IMR-90 (cell line): Measurements from ENCODE around the gene DOCK10. TPM values are rescaled to one million over a fixed set of nuclear protein-coding genes. Genes with fewer than 3 reads are reported as not detected.

ENCODE experiments used
- ATAC-seq: fragments of 200-7000 bp; cut with Tn5 transposase; 2 replicates; pipeline ENCODE4 v1.9.1; 2020; ENCODE audit warnings: low read depth, mild to moderate bottlenecking, moderate library complexity
- BruUV-seq: library from RNA; stranded (reverse); fragments of 400-500 nt; replicated peaks from 2 replicates; lab custom pipeline; 2021; lab: Mats Ljungman, UMichigan
- CTCF ChIA-PET: fragments of 300-600 bp; formaldehyde crosslinking; extraction: SDS; loops from one replicate; lab custom pipeline; 2021; ENCODE audit warnings: antibody characterized with exemption; lab: Yijun Ruan, JAX
- POLR2A ChIA-PET: fragments of 300-600 bp; sonication (Branson Sonifier 250); formaldehyde crosslinking; loops from one replicate; lab custom pipeline; 2022; ENCODE audit warnings: antibody characterized with exemption; ENCODE audit not compliant: unreplicated experiment; lab: Charles Lee
- DNase-seq: peaks from one replicate; pipeline ENCODE4 v3.0.0; 2013
- H2AFZ ChIP-seq: replicated peaks from 2 replicates; pipeline ENCODE3; 2013; ENCODE audit warnings: low read length, mild to moderate bottlenecking; ENCODE audit not compliant: poor library complexity
- H2AK5ac ChIP-seq: 2 replicates; pipeline ENCODE4 v1.6.1; 2013; ENCODE audit warnings: low read depth, low read length, inconsistent platforms
- H2AK9ac ChIP-seq: replicated peaks from 2 replicates; pipeline ENCODE3; 2013; ENCODE audit warnings: mild to moderate bottlenecking, low read depth, low read length, moderate library complexity; ENCODE audit not compliant: poor library complexity
- H2BK120ac ChIP-seq: 2 replicates; pipeline ENCODE4 v1.6.1; 2013; ENCODE audit warnings: low read depth, low read length, inconsistent platforms
- H2BK15ac ChIP-seq: 3 replicates; pipeline ENCODE4 v1.6.1; 2013; ENCODE audit warnings: low read depth, low read length, inconsistent platforms
- H2BK20ac ChIP-seq: 2 replicates; pipeline ENCODE4 v1.6.1; 2013; ENCODE audit warnings: low read depth, mild to moderate bottlenecking, inconsistent platforms, low read length, moderate library complexity
- H2BK5ac ChIP-seq: 2 replicates; pipeline ENCODE4 v1.6.1; 2013; ENCODE audit warnings: mild to moderate bottlenecking, low read depth, low read length, inconsistent platforms; ENCODE audit not compliant: poor library complexity, severe bottlenecking
- H3K14ac ChIP-seq: replicated peaks from 2 replicates; pipeline ENCODE4 v1.6.1; 2013; ENCODE audit warnings: low read depth, low read length, inconsistent platforms
- H3K18ac ChIP-seq: 2 replicates; pipeline ENCODE4 v1.6.1; 2013; ENCODE audit warnings: low read depth, low read length, control low read depth
- H3K23ac ChIP-seq: 2 replicates; pipeline ENCODE4 v1.6.1; 2013; ENCODE audit warnings: low read depth, low read length, inconsistent platforms
- H3K27ac ChIP-seq: 2 replicates; pipeline ENCODE4 v1.5.1; 2013; ENCODE audit warnings: mild to moderate bottlenecking, control low read depth, low read length; ENCODE audit not compliant: insufficient read depth
- H3K27me3 ChIP-seq: 2 replicates; pipeline ENCODE4 v1.6.1; 2013; ENCODE audit warnings: low read length; ENCODE audit not compliant: control insufficient read depth, insufficient read depth
- H3K36me3 ChIP-seq: 2 replicates; pipeline ENCODE4 v1.6.1; 2013; ENCODE audit warnings: low read length, mixed read lengths; ENCODE audit not compliant: control insufficient read depth, insufficient read depth
- H3K4ac ChIP-seq: 2 replicates; pipeline ENCODE4 v1.6.1; 2013; ENCODE audit warnings: low read depth, low read length, inconsistent platforms
- H3K4me1 ChIP-seq: 2 replicates; pipeline ENCODE4 v1.6.1; 2013; ENCODE audit warnings: low read length, mixed read lengths; ENCODE audit not compliant: control insufficient read depth, insufficient read depth
- H3K4me2 ChIP-seq: 2 replicates; pipeline ENCODE4 v1.6.1; 2013; ENCODE audit warnings: low read depth, mild to moderate bottlenecking, control low read depth, low read length, moderate library complexity
- H3K4me3 ChIP-seq: 2 replicates; pipeline ENCODE4 v1.5.1; 2013; ENCODE audit warnings: low read depth, mild to moderate bottlenecking, control low read depth, low read length, moderate library complexity; ENCODE audit not compliant: insufficient read depth
- H3K56ac ChIP-seq: 2 replicates; pipeline ENCODE4 v1.6.1; 2013; ENCODE audit warnings: low read length, inconsistent platforms; ENCODE audit not compliant: insufficient read depth; ENCODE audit errors: extremely low read depth
- H3K79me1 ChIP-seq, 2 experiments: 2 replicates each; pipeline ENCODE4 v1.6.1; 2013; ENCODE audit warnings: low read length in 2 of 2, inconsistent platforms in 1 of 2, low read depth in 1 of 2
- H3K9ac ChIP-seq: 2 replicates; pipeline ENCODE4 v1.6.1; 2013; ENCODE audit warnings: low read depth, low read length, control low read depth
- H3K9me1 ChIP-seq: 2 replicates; pipeline ENCODE4 v1.6.1; 2013; ENCODE audit warnings: low read length, inconsistent platforms; ENCODE audit not compliant: insufficient read depth
- H3K9me3 ChIP-seq: 2 replicates; pipeline ENCODE4 v1.6.1; 2013; ENCODE audit warnings: low read length; ENCODE audit not compliant: control insufficient read depth, insufficient read depth
- H4K20me1 ChIP-seq: 2 replicates; pipeline ENCODE4 v1.6.1; 2013; ENCODE audit warnings: low read length, inconsistent platforms; ENCODE audit not compliant: insufficient read depth
- H4K5ac ChIP-seq: 2 replicates; pipeline ENCODE4 v1.6.1; 2013; ENCODE audit warnings: mild to moderate bottlenecking, low read depth, low read length, control low read depth
- H4K8ac ChIP-seq, 2 experiments: 2 replicates each; pipeline ENCODE4 v1.6.1; 2013; ENCODE audit warnings: low read depth in 2 of 2, low read length in 2 of 2, control low read depth in 1 of 2, inconsistent platforms in 1 of 2
- H4K91ac ChIP-seq: 2 replicates; pipeline ENCODE4 v1.6.1; 2013; ENCODE audit warnings: low read depth, low read length, inconsistent platforms; ENCODE audit not compliant: insufficient read depth
- BHLHE40 ChIP-seq: fragments of 150-350 bp; IDR thresholded peaks from 2 replicates; pipeline ENCODE4 v1.6.1; 2016; ENCODE audit warnings: mild to moderate bottlenecking, low read depth, low read length
- CEBPB ChIP-seq: IDR thresholded peaks from 2 replicates; pipeline ENCODE4 v1.6.1; 2012; ENCODE audit warnings: low read depth, low read length, improper control_type of control experiment
- FOS ChIP-seq: fragments of 150-350 bp; IDR thresholded peaks from 2 replicates; pipeline ENCODE4 v1.6.1; 2016; ENCODE audit warnings: low read depth, low read length
- MAFK ChIP-seq: IDR thresholded peaks from 2 replicates; pipeline ENCODE4 v1.6.1; 2012; ENCODE audit warnings: low read depth, low read length, improper control_type of control experiment
- MAZ ChIP-seq: IDR thresholded peaks from 2 replicates; pipeline ENCODE4 v1.6.1; 2012; ENCODE audit warnings: low read depth, mild to moderate bottlenecking, low read length, improper control_type of control experiment, moderate library complexity, borderline replicate concordance
- MXI1 ChIP-seq: IDR thresholded peaks from 2 replicates; pipeline ENCODE4 v1.6.1; 2012; ENCODE audit warnings: low read depth, mild to moderate bottlenecking, low read length, moderate library complexity, borderline replicate concordance
- RFX5 ChIP-seq: IDR thresholded peaks from 2 replicates; pipeline ENCODE4 v1.8.0; 2012; ENCODE audit warnings: low read depth, mild to moderate bottlenecking, low read length, moderate library complexity
- WGBS, 2 experiments: methylation state at CpG; one replicate each; pipeline versions ENCODE4 v1.1.5 to v1.1.7; 2013; ENCODE audit warnings: missing lambda C conversion rate in 2 of 2; ENCODE audit not compliant: insufficient read length in 1 of 2; ENCODE audit errors: extremely low coverage in 2 of 2; 5-methylcytosine and 5-hydroxymethylcytosine counted together
- dilution Hi-C: fragments of 300-500 bp; cut with HindIII; formaldehyde crosslinking; loops from one replicate; pipeline ENCODE4 v1.14.3; 2018; ENCODE audit warnings: low sequenced_read_pairs; ENCODE audit not compliant: unreplicated experiment
- in situ Hi-C: fragments of 300-500 bp; cut with MboI; formaldehyde crosslinking; loops from 3 replicates; pipeline ENCODE4 v1.14.3; 2019; ENCODE audit warnings: low sequenced_read_pairs, inconsistent platforms, mixed read lengths
- intact Hi-C: fragments of 100-400 bp; cut with micrococcal nuclease; formaldehyde crosslinking; loops from 2 replicates; pipeline ENCODE4 v1.10.0; 2022
- polyA plus RNA-seq, 3 experiments: library from polyadenylated mRNA; depleted of rRNA; stranded (reverse); fragments of >200 nt; gene quantifications; 2 replicates each; pipeline ENCODE4 v1.2.3, GENCODE V29; 2012; ENCODE audit warnings: low replicate concordance in 1 of 3
- total RNA-seq: library from RNA; depleted of rRNA; stranded (reverse); fragments of >200 nt; gene quantifications from 2 replicates; pipeline ENCODE4 v1.2.3, GENCODE V29; 2012
- TF ChIP-seq, protein P1 (sequence below): fragments of 150-350 bp; IDR thresholded peaks from 2 replicates; pipeline ENCODE4 v1.6.1; 2016; ENCODE audit warnings: low read depth, mild to moderate bottlenecking, low read length, moderate library complexity, borderline replicate concordance
- TF ChIP-seq, protein P2 (sequence below): fragments of 150-350 bp; IDR thresholded peaks from 2 replicates; pipeline ENCODE4 v1.6.1; 2017; ENCODE audit warnings: mild to moderate bottlenecking, antibody characterized with exemption, low read length, low read depth
- TF ChIP-seq, protein P3 (sequence below): conservative IDR thresholded peaks from 2 replicates; pipeline ENCODE4 v1.5.1; 2012; ENCODE audit warnings: mild to moderate bottlenecking, low read depth, low read length, improper control_type of control experiment

The DOCK10 gene
- total and polyA plus RNA-seq, 2 of the 4 experiments (the other 2 are of a cell fraction): 58.6 to 75.3 TPM

DNA sequence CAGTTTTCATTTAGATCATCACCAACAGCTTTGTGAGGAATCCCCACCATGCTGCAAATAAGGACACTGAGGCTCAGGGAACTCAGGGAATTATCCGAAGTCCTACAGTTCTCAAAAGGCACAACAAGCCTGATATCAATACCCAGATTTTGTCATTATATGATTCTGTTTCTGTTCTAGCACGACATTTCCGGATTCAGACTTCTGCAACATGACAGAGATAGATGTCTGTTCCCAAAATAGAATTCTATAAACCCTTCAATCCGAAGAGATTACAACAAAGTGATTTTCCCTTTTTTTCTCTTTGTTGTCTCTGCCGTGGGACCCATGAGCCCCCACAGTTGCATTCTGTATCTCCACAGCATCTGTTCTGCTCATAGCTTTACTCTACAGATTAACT lies 72.0 kb downstream of the DOCK10 start:
- H3K9me1 ChIP-seq: no peaks in the 10 kb centered on the region
- peaks cover 6 to 18% of the 10 kb centered on the region in 2 experiments; a peak in 2 of 4 replicates for H3K79me1 ChIP-seq
- no peak for DNase-seq
- no peak overlapping the region for H2AFZ ChIP-seq
- H4K91ac ChIP-seq: no peak overlapping the region
- no peak overlapping the region for H2BK5ac ChIP-seq
- no peaks in the 10 kb centered on the region for H3K27me3 ChIP-seq
- intact Hi-C loops (no loop called here), in situ Hi-C loops (no loop called here), dilution Hi-C loops (no loop called here)
- H4K5ac ChIP-seq: no peak overlapping the region
- H3K27ac ChIP-seq: no peak overlapping the region
- no peaks in the 10 kb centered on the region for H3K4me1 ChIP-seq
- no peak overlapping the region for H3K4ac ChIP-seq
- H3K4me2 ChIP-seq: no peak overlapping the region
- H2AK5ac ChIP-seq: no peak overlapping the region
- no peak overlapping the region for H3K56ac ChIP-seq
- H2BK20ac ChIP-seq: no peak overlapping the region
- no peak overlapping the region for H3K18ac ChIP-seq
- no peak overlapping the region for H3K9ac ChIP-seq
- TF ChIP-seq, protein P1, sequence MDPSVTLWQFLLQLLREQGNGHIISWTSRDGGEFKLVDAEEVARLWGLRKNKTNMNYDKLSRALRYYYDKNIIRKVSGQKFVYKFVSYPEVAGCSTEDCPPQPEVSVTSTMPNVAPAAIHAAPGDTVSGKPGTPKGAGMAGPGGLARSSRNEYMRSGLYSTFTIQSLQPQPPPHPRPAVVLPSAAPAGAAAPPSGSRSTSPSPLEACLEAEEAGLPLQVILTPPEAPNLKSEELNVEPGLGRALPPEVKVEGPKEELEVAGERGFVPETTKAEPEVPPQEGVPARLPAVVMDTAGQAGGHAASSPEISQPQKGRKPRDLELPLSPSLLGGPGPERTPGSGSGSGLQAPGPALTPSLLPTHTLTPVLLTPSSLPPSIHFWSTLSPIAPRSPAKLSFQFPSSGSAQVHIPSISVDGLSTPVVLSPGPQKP: no peak
- TF ChIP-seq BHLHE40: no peak
- TF ChIP-seq MAFK: no peak
- TF ChIP-seq, protein P2, sequence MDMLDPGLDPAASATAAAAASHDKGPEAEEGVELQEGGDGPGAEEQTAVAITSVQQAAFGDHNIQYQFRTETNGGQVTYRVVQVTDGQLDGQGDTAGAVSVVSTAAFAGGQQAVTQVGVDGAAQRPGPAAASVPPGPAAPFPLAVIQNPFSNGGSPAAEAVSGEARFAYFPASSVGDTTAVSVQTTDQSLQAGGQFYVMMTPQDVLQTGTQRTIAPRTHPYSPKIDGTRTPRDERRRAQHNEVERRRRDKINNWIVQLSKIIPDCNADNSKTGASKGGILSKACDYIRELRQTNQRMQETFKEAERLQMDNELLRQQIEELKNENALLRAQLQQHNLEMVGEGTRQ: no peak
- TF ChIP-seq MXI1: no peak
- no peak for TF ChIP-seq RFX5
- no peak for TF ChIP-seq FOS
- TF ChIP-seq, protein P3, sequence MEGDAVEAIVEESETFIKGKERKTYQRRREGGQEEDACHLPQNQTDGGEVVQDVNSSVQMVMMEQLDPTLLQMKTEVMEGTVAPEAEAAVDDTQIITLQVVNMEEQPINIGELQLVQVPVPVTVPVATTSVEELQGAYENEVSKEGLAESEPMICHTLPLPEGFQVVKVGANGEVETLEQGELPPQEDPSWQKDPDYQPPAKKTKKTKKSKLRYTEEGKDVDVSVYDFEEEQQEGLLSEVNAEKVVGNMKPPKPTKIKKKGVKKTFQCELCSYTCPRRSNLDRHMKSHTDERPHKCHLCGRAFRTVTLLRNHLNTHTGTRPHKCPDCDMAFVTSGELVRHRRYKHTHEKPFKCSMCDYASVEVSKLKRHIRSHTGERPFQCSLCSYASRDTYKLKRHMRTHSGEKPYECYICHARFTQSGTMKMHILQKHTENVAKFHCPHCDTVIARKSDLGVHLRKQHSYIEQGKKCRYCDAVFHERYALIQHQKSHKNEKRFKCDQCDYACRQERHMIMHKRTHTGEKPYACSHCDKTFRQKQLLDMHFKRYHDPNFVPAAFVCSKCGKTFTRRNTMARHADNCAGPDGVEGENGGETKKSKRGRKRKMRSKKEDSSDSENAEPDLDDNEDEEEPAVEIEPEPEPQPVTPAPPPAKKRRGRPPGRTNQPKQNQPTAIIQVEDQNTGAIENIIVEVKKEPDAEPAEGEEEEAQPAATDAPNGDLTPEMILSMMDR: no peak
- TF ChIP-seq MAZ: no peak
- TF ChIP-seq CEBPB: no peak
- no peak overlapping the region for H2BK120ac ChIP-seq
- no peaks in the 10 kb centered on the region for H3K36me3 ChIP-seq
- CTCF ChIA-PET: no interaction called here
- POLR2A ChIA-PET: no interaction called here
- no peaks in the 10 kb centered on the region for H3K9me3 ChIP-seq
- no peak overlapping the region for H3K4me3 ChIP-seq
- no peak overlapping the region for H3K14ac ChIP-seq
- 93% methylated on average over 2 of the region's 5 CpGs; no CpG with 5 or more reads in 1 of the 2 experiments for WGBS, 2 experiments
- no peak overlapping the region for H2BK15ac ChIP-seq
- H3K23ac ChIP-seq: no peak overlapping the region
- no peak overlapping the region for H2AK9ac ChIP-seq
- no peak for ATAC-seq
- no peaks in the 10 kb centered on the region for H4K20me1 ChIP-seq
- no peak overlapping the region for H4K8ac ChIP-seq
- BruUV-seq: no TSS peak
